Measurements from ENCODE around the gene MIP. TPM values are rescaled to one million over a fixed set of nuclear protein-coding genes. Genes with fewer than 3 reads are reported as not detected.

Gene MIP
- total and polyA plus RNA-seq, 2 of the 13 experiments (the other 11 are each of a cell fraction or from before 2014, with no cell fraction given), result not detected

- TF ChIP-seq ZBED4 (CRISPR knock-in tag; IDR thresholded peaks at IDR 0.05; ENCODE audit: borderline replicate concordance) (no peak; the same call in 1 of the 2 replicates), CREB3 (CRISPR knock-in tag; IDR thresholded peaks at IDR 0.05) (peak; percentile 62; the same call in 1 of the 2 replicates), ZBTB49 (CRISPR knock-in tag; IDR thresholded peaks at IDR 0.05; ENCODE audit: borderline replicate concordance) (no peak), TOPORS (CRISPR knock-in tag; IDR thresholded peaks at IDR 0.05) (peak; percentile 91), ZNF772 (CRISPR knock-in tag; IDR thresholded peaks at IDR 0.05) (peak; percentile 96), ZNF225 (CRISPR knock-in tag; IDR thresholded peaks at IDR 0.05) (no peak; the same call in 1 of the 2 replicates), ZNF615 (CRISPR knock-in tag; IDR thresholded peaks at IDR 0.05; ENCODE audit: borderline replicate concordance) (peak; percentile 63; the same call in 1 of the 2 replicates), ZNF407 (CRISPR knock-in tag; IDR thresholded peaks at IDR 0.05; ENCODE audit: not compliant biosample characterization) (peak; percentile 78), ZNF782 (CRISPR knock-in tag; IDR thresholded peaks at IDR 0.05; ENCODE audit: borderline replicate concordance) (peak; percentile 57; the same call in 1 of the 2 replicates)
Observed at GRCh38 chr12:56448860-56449621, 5.4 kb downstream of the MIP start, which contains the start of gene TIMELESS (continued).

All from HepG2 (cell line).